ENCODE measurements around the gene CEP70. TPM values are rescaled to one million over a fixed set of nuclear protein-coding genes. Genes with fewer than 3 reads are reported as not detected.

Gene CEP70
- total and polyA plus RNA-seq, 10 of the 15 experiments (the other 5 are each of a cell fraction or from before 2014, with no cell fraction given): 1.4 to 9.3 (median 2.2) TPM

DNA sequence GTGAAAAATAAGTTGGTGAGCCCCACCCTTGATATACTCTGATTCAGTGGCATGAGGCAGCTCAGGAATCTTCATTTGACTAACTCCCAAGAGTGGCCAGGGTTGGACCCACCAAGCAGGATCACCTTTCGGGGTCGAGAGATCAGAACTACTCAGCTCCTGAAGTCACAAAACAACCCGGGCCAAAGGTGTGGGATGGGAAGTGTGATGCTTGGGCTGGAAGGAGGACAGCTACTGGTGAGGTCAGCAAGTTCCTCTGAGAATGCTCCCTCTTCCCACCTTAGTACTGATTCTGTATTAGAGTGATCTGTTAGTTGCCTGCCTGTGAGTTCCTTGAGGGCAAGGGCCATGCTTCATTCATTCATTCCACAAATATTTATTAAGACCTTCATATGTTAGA is 144.6 kb downstream of the CEP70 start:
- TF ChIP-seq, protein P1, sequence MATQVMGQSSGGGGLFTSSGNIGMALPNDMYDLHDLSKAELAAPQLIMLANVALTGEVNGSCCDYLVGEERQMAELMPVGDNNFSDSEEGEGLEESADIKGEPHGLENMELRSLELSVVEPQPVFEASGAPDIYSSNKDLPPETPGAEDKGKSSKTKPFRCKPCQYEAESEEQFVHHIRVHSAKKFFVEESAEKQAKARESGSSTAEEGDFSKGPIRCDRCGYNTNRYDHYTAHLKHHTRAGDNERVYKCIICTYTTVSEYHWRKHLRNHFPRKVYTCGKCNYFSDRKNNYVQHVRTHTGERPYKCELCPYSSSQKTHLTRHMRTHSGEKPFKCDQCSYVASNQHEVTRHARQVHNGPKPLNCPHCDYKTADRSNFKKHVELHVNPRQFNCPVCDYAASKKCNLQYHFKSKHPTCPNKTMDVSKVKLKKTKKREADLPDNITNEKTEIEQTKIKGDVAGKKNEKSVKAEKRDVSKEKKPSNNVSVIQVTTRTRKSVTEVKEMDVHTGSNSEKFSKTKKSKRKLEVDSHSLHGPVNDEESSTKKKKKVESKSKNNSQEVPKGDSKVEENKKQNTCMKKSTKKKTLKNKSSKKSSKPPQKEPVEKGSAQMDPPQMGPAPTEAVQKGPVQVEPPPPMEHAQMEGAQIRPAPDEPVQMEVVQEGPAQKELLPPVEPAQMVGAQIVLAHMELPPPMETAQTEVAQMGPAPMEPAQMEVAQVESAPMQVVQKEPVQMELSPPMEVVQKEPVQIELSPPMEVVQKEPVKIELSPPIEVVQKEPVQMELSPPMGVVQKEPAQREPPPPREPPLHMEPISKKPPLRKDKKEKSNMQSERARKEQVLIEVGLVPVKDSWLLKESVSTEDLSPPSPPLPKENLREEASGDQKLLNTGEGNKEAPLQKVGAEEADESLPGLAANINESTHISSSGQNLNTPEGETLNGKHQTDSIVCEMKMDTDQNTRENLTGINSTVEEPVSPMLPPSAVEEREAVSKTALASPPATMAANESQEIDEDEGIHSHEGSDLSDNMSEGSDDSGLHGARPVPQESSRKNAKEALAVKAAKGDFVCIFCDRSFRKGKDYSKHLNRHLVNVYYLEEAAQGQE (IDR thresholded peaks at IDR 0.05; ENCODE audit: low read depth, low read length): no peak
- no peak for TF ChIP-seq SRF (IDR thresholded peaks at IDR 0.05; ENCODE audit: low read depth in 2 of 2, low read length in 2 of 2)
- TF ChIP-seq ZNF207 (IDR thresholded peaks at IDR 0.05; ENCODE audit: borderline replicate concordance): no peak
- TF ChIP-seq, protein P2, sequence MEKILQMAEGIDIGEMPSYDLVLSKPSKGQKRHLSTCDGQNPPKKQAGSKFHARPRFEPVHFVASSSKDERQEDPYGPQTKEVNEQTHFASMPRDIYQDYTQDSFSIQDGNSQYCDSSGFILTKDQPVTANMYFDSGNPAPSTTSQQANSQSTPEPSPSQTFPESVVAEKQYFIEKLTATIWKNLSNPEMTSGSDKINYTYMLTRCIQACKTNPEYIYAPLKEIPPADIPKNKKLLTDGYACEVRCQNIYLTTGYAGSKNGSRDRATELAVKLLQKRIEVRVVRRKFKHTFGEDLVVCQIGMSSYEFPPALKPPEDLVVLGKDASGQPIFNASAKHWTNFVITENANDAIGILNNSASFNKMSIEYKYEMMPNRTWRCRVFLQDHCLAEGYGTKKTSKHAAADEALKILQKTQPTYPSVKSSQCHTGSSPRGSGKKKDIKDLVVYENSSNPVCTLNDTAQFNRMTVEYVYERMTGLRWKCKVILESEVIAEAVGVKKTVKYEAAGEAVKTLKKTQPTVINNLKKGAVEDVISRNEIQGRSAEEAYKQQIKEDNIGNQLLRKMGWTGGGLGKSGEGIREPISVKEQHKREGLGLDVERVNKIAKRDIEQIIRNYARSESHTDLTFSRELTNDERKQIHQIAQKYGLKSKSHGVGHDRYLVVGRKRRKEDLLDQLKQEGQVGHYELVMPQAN (conservative IDR thresholded peaks at IDR 0.05): no peak
- TF ChIP-seq, protein P3, sequence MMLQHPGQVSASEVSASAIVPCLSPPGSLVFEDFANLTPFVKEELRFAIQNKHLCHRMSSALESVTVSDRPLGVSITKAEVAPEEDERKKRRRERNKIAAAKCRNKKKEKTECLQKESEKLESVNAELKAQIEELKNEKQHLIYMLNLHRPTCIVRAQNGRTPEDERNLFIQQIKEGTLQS (IDR thresholded peaks at IDR 0.05; ENCODE audit: borderline replicate concordance, extremely low read depth, low read depth, low read length): no peak
- no peak for TF ChIP-seq MTA3 (IDR thresholded peaks at IDR 0.05; ENCODE audit: borderline replicate concordance, low read length)
- no peak for TF ChIP-seq MTA2 (IDR thresholded peaks at IDR 0.05; ENCODE audit: low read depth)
- no peak for TF ChIP-seq CBFB (IDR thresholded peaks at IDR 0.05; ENCODE audit: low read depth)
- TF ChIP-seq, protein P4, sequence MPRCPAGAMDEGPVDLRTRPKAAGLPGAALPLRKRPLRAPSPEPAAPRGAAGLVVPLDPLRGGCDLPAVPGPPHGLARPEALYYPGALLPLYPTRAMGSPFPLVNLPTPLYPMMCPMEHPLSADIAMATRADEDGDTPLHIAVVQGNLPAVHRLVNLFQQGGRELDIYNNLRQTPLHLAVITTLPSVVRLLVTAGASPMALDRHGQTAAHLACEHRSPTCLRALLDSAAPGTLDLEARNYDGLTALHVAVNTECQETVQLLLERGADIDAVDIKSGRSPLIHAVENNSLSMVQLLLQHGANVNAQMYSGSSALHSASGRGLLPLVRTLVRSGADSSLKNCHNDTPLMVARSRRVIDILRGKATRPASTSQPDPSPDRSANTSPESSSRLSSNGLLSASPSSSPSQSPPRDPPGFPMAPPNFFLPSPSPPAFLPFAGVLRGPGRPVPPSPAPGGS (IDR thresholded peaks at IDR 0.05; ENCODE audit: borderline replicate concordance, insufficient read depth, low read depth, low read length, poor library complexity, severe bottlenecking): no peak
- TF ChIP-seq PAX5 (IDR thresholded peaks at IDR 0.05; ENCODE audit: borderline replicate concordance, low read depth, low read length): no peak
- intact Hi-C loops (cut with micrococcal nuclease; ENCODE audit: unreplicated experiment): no loop called here
- ChIA-PET POLR2A (interaction anchor here (0.5 kb wide), 1 partner anchor 477 kb away, joined by 3 read pairs; no protein-coding TSS in a partner anchor), CTCF (interaction anchor here (1.8 kb wide), 1 partner anchor 474 kb away, joined by 5 read pairs; no protein-coding TSS in a partner anchor), SMC1A (ENCODE audit: uncharacterized antibody, unreplicated experiment) (interaction anchor here (0.5 kb wide), 1 partner anchor 238 kb away, joined by 3 read pairs; no protein-coding TSS in a partner anchor), RAD21 (ENCODE audit: unreplicated experiment) (no interaction called here)
- DNase-seq (ENCODE audit: low read depth, low spot score): no peak
- Histone ChIP-seq H4K20me1 (ENCODE audit: control insufficient read depth, insufficient read depth) (no peaks in the 10 kb centered on the region), H3K9ac (ENCODE audit: control insufficient read depth, insufficient read depth, low read length) (no peak overlapping the region), H3K79me2 (ENCODE audit: control insufficient read depth, insufficient read depth, low read length) (no peaks in the 10 kb centered on the region), H3K36me3 (ENCODE audit: control insufficient read depth in 2 of 2, insufficient read depth in 2 of 2, low read length in 1 of 2) (no peaks in the 10 kb centered on the region), H3K27me3 (replicated peaks in 1 of 2; ENCODE audit: control insufficient read depth in 2 of 2, insufficient read depth in 2 of 2, low read length in 1 of 2) (peaks cover 0 to 2% of the 10 kb centered on the region in 2 experiments), H2AFZ (ENCODE audit: control insufficient read depth, low read depth, low read length) (no peak overlapping the region), H3K27ac (ENCODE audit: control insufficient read depth, insufficient read depth) (no peak overlapping the region), H3K4me3 (no peak overlapping the region), H3K9me3 (replicated peaks; ENCODE audit: control insufficient read depth, insufficient read depth, low read length) (no peaks in the 10 kb centered on the region), H3K4me2 (ENCODE audit: control insufficient read depth, insufficient read depth) (no peak overlapping the region), H3K4me1 (ENCODE audit: control insufficient read depth, insufficient read depth, low read length) (no peaks in the 10 kb centered on the region)
- 0% methylated on average over 3 of the region's 3 CpGs for WGBS (ENCODE audit: insufficient coverage, insufficient replicate concordance, low lambda C conversion rate, missing lambda C conversion rate)
- BruUV-seq (replicated peaks): no TSS peak
- ATAC-seq: no peak
- in situ Hi-C loops (cut with MboI): no loop called here
- FAIRE-seq: no peak

Measured in GM12878 (cell line).